ENCODE data around the gene HPS4. TPM values are rescaled to one million over a fixed set of nuclear protein-coding genes. Genes with fewer than 3 reads are reported as not detected.

The HPS4 gene
- total RNA-seq, 1 experiment from 2014 or later = 48.1 TPM

DNA sequence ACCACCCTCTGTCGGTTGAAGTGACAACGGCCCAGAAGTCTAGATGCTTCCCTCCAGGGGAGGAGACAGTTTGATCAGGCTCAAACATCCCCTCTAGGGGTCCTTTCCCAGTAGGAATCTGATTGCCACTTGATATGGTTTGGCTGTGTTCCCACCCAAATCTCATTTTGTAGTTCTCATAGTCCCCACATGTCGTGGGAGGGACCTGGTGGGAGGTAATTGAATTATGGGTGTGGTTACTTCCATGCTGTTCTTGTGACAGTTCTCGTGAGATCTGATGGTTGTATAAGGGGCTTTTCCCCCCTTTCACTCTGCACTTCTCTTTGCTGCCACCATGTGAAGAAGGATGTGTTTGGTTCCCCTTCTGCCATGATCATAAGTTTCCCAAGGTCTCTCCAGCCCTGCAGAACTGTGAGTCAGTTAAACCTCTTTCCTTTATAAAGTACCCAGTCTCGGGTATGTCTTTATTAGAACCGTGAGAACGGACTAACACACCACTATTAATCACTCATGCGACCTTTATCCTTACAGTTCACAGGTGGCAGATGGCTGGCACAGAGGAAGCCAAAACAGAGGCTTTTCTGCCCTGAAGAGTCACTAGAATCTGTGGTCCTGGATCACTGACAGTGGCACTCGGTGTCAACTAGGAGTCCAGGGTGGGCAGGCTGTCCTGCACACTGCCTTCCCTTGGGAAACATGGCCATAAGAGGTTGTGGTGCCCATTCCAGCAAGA is 33.0 kb downstream of the HPS4 start:
- no peak overlapping the region for H3K27ac Mint-ChIP-seq
- H3K4me1 Mint-ChIP-seq = no peaks in the 10 kb centered on the region
- POLR2A ChIA-PET = no interaction called here
- DNase-seq (ENCODE audit: low spot score) (no peak), ATAC-seq (no peak)
- H3K4me3 Mint-ChIP-seq = no peak overlapping the region
- CTCF ChIA-PET = no interaction called here
- TF ChIP-seq ELF4 (CRISPR knock-in tag; IDR thresholded peaks at IDR 0.05; ENCODE audit: low read depth) = no peak
- TF ChIP-seq GABPB1 (CRISPR knock-in tag; IDR thresholded peaks at IDR 0.05) = no peak
- no peak for TF ChIP-seq ZBTB21 (CRISPR knock-in tag; IDR thresholded peaks at IDR 0.05; ENCODE audit: borderline replicate concordance)
- no peak for TF ChIP-seq ESRRA (CRISPR knock-in tag; IDR thresholded peaks at IDR 0.05; ENCODE audit: borderline replicate concordance)
- TF ChIP-seq, protein P1, sequence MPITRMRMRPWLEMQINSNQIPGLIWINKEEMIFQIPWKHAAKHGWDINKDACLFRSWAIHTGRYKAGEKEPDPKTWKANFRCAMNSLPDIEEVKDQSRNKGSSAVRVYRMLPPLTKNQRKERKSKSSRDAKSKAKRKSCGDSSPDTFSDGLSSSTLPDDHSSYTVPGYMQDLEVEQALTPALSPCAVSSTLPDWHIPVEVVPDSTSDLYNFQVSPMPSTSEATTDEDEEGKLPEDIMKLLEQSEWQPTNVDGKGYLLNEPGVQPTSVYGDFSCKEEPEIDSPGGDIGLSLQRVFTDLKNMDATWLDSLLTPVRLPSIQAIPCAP (CRISPR knock-in tag; IDR thresholded peaks at IDR 0.05) = no peak
- no peak for TF ChIP-seq NFE2L1 (CRISPR knock-in tag; IDR thresholded peaks at IDR 0.05)
- TF ChIP-seq, protein P2, sequence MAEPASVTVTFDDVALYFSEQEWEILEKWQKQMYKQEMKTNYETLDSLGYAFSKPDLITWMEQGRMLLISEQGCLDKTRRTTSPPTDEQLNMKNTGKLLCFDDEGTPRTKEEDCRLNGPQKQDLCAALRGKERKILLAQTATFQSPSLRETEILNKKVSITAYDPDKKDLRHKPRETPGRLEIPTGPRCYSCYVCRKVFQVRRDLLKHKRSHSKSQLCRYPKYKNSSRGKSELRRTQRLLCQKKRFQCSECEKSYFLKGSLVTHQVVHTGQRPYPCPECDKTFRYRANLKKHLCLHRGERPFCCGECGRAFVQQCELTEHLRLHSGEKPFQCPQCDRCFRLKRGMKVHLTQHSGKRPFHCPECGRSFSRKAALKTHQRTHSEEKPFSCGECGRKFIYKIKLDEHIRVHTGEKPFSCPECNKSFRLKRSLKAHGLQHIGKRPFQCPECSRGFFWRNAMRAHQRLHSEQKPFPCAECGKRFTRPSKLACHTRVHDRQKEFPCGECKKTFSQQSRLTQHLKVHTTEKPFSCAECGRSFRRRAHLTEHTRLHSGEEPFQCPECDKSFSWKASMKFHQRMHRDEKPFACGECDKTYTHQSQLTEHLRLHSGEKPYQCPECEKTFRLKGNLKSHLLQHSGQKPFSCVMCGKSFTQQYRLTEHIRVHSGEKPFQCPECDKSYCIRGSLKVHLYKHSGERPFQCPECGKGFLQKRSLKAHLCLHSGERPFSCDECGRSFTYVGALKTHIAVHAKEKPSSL (CRISPR knock-in tag; conservative IDR thresholded peaks at IDR 0.05) = no peak
- TF ChIP-seq, protein P3, sequence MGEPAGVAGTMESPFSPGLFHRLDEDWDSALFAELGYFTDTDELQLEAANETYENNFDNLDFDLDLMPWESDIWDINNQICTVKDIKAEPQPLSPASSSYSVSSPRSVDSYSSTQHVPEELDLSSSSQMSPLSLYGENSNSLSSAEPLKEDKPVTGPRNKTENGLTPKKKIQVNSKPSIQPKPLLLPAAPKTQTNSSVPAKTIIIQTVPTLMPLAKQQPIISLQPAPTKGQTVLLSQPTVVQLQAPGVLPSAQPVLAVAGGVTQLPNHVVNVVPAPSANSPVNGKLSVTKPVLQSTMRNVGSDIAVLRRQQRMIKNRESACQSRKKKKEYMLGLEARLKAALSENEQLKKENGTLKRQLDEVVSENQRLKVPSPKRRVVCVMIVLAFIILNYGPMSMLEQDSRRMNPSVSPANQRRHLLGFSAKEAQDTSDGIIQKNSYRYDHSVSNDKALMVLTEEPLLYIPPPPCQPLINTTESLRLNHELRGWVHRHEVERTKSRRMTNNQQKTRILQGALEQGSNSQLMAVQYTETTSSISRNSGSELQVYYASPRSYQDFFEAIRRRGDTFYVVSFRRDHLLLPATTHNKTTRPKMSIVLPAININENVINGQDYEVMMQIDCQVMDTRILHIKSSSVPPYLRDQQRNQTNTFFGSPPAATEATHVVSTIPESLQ (CRISPR knock-in tag; IDR thresholded peaks at IDR 0.05) = no peak
- TF ChIP-seq MXD4 (CRISPR knock-in tag; IDR thresholded peaks at IDR 0.05; ENCODE audit: borderline replicate concordance) = no peak
- no peak for TF ChIP-seq PRRX2 (CRISPR knock-in tag; IDR thresholded peaks at IDR 0.05)
- TF ChIP-seq, protein P4, sequence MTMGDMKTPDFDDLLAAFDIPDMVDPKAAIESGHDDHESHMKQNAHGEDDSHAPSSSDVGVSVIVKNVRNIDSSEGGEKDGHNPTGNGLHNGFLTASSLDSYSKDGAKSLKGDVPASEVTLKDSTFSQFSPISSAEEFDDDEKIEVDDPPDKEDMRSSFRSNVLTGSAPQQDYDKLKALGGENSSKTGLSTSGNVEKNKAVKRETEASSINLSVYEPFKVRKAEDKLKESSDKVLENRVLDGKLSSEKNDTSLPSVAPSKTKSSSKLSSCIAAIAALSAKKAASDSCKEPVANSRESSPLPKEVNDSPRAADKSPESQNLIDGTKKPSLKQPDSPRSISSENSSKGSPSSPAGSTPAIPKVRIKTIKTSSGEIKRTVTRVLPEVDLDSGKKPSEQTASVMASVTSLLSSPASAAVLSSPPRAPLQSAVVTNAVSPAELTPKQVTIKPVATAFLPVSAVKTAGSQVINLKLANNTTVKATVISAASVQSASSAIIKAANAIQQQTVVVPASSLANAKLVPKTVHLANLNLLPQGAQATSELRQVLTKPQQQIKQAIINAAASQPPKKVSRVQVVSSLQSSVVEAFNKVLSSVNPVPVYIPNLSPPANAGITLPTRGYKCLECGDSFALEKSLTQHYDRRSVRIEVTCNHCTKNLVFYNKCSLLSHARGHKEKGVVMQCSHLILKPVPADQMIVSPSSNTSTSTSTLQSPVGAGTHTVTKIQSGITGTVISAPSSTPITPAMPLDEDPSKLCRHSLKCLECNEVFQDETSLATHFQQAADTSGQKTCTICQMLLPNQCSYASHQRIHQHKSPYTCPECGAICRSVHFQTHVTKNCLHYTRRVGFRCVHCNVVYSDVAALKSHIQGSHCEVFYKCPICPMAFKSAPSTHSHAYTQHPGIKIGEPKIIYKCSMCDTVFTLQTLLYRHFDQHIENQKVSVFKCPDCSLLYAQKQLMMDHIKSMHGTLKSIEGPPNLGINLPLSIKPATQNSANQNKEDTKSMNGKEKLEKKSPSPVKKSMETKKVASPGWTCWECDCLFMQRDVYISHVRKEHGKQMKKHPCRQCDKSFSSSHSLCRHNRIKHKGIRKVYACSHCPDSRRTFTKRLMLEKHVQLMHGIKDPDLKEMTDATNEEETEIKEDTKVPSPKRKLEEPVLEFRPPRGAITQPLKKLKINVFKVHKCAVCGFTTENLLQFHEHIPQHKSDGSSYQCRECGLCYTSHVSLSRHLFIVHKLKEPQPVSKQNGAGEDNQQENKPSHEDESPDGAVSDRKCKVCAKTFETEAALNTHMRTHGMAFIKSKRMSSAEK (CRISPR knock-in tag; IDR thresholded peaks at IDR 0.05; ENCODE audit: borderline replicate concordance) = no peak
- TF ChIP-seq, protein P5, sequence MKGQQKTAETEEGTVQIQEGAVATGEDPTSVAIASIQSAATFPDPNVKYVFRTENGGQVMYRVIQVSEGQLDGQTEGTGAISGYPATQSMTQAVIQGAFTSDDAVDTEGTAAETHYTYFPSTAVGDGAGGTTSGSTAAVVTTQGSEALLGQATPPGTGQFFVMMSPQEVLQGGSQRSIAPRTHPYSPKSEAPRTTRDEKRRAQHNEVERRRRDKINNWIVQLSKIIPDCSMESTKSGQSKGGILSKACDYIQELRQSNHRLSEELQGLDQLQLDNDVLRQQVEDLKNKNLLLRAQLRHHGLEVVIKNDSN (CRISPR knock-in tag; IDR thresholded peaks at IDR 0.05) = no peak
- no peak for TF ChIP-seq SOX15 (CRISPR knock-in tag; IDR thresholded peaks at IDR 0.05)
- TF ChIP-seq, protein P6, sequence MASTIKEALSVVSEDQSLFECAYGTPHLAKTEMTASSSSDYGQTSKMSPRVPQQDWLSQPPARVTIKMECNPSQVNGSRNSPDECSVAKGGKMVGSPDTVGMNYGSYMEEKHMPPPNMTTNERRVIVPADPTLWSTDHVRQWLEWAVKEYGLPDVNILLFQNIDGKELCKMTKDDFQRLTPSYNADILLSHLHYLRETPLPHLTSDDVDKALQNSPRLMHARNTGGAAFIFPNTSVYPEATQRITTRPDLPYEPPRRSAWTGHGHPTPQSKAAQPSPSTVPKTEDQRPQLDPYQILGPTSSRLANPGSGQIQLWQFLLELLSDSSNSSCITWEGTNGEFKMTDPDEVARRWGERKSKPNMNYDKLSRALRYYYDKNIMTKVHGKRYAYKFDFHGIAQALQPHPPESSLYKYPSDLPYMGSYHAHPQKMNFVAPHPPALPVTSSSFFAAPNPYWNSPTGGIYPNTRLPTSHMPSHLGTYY (CRISPR knock-in tag; IDR thresholded peaks at IDR 0.05) = no peak
- TF ChIP-seq, protein P7, sequence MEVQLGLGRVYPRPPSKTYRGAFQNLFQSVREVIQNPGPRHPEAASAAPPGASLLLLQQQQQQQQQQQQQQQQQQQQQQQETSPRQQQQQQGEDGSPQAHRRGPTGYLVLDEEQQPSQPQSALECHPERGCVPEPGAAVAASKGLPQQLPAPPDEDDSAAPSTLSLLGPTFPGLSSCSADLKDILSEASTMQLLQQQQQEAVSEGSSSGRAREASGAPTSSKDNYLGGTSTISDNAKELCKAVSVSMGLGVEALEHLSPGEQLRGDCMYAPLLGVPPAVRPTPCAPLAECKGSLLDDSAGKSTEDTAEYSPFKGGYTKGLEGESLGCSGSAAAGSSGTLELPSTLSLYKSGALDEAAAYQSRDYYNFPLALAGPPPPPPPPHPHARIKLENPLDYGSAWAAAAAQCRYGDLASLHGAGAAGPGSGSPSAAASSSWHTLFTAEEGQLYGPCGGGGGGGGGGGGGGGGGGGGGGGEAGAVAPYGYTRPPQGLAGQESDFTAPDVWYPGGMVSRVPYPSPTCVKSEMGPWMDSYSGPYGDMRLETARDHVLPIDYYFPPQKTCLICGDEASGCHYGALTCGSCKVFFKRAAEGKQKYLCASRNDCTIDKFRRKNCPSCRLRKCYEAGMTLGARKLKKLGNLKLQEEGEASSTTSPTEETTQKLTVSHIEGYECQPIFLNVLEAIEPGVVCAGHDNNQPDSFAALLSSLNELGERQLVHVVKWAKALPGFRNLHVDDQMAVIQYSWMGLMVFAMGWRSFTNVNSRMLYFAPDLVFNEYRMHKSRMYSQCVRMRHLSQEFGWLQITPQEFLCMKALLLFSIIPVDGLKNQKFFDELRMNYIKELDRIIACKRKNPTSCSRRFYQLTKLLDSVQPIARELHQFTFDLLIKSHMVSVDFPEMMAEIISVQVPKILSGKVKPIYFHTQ (CRISPR knock-in tag; IDR thresholded peaks at IDR 0.05) = no peak
- no peaks in the 10 kb centered on the region for H3K9me3 Mint-ChIP-seq
- peaks cover 21% of the 10 kb centered on the region for H3K36me3 Mint-ChIP-seq
- no peaks in the 10 kb centered on the region for H3K27me3 Mint-ChIP-seq (ENCODE audit: low read depth)

Data from WTC11 (cell line).